ENCODE results near the gene C15orf62. TPM values are rescaled to one million over a fixed set of nuclear protein-coding genes. Genes with fewer than 3 reads are reported as not detected.

The C15orf62 gene
- total RNA-seq, 1 donor from 2014 or later = 6.5 TPM

DNA sequence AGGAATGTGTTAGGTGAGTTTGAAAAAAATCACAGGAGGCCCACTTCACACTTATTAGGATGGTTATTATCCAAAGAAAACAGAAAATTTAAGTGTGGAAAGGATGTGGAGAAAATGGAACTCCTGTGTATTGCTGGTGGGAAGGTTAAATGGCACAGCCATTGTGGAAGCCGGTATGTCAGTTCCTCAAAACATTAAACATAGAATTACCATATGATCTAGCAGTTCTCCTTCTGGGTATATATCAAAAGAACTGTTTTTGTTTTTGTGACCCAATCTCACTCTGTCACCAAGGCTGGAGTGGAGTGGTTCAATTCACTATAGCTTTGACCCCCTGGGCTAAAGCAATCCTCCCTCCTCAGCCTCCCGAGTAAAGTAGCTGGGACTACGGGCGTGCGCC is 26.7 kb downstream of the C15orf62 start:
- H3K27me3 Mint-ChIP-seq = no peaks in the 10 kb centered on the region
- H3K36me3 Mint-ChIP-seq (ENCODE audit: low read depth) = peaks cover 41% of the 10 kb centered on the region
- CTCF ChIA-PET = no interaction called here
- H3K4me1 Mint-ChIP-seq = peaks cover 7% of the 10 kb centered on the region
- no peak overlapping the region for H3K4me3 Mint-ChIP-seq
- intact Hi-C loops (cut with micrococcal nuclease) = no loop called here
- POLR2A ChIA-PET = interaction anchor here (0.6 kb wide), 2 partner anchors 101 to 520 kb away, joined by 3 to 4 read pairs; no protein-coding TSS in a partner anchor
- no peak overlapping the region for H3K27ac Mint-ChIP-seq
- TF ChIP-seq, protein P1, sequence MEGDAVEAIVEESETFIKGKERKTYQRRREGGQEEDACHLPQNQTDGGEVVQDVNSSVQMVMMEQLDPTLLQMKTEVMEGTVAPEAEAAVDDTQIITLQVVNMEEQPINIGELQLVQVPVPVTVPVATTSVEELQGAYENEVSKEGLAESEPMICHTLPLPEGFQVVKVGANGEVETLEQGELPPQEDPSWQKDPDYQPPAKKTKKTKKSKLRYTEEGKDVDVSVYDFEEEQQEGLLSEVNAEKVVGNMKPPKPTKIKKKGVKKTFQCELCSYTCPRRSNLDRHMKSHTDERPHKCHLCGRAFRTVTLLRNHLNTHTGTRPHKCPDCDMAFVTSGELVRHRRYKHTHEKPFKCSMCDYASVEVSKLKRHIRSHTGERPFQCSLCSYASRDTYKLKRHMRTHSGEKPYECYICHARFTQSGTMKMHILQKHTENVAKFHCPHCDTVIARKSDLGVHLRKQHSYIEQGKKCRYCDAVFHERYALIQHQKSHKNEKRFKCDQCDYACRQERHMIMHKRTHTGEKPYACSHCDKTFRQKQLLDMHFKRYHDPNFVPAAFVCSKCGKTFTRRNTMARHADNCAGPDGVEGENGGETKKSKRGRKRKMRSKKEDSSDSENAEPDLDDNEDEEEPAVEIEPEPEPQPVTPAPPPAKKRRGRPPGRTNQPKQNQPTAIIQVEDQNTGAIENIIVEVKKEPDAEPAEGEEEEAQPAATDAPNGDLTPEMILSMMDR (IDR thresholded peaks at IDR 0.05) = no peak
- DNase-seq (no peak), ATAC-seq (ENCODE audit: low read depth) (no peak)
- no peaks in the 10 kb centered on the region for H3K9me3 Mint-ChIP-seq

- intact Hi-C loops (cut with micrococcal nuclease) = no loop called here
- H3K27ac Mint-ChIP-seq = no peak overlapping the region
- no peaks in the 10 kb centered on the region for H3K9me3 Mint-ChIP-seq
- H3K4me1 Mint-ChIP-seq = peaks cover 13% of the 10 kb centered on the region
- H3K27me3 Mint-ChIP-seq = no peaks in the 10 kb centered on the region
- DNase-seq = no peak
- POLR2A ChIA-PET = no interaction called here
- ATAC-seq (ENCODE audit: low read depth) = no peak
- TF ChIP-seq, protein P1 (IDR thresholded peaks at IDR 0.05) = no peak
- CTCF ChIA-PET = no interaction called here
- no peak overlapping the region for H3K4me3 Mint-ChIP-seq
- peaks cover 37% of the 10 kb centered on the region for H3K36me3 Mint-ChIP-seq (ENCODE audit: low read depth)
Observed at GRCh38 chr15:40799523-40799922, 29.7 kb downstream of the C15orf62 start.

GRCh38 chr15:40803076-40803475 is 33.3 kb downstream of the C15orf62 start:
- CTCF ChIA-PET = interaction anchor here (0.7 kb wide), 1 partner anchor 272 kb away, joined by 3 read pairs; no protein-coding TSS in a partner anchor
- intact Hi-C loops (cut with micrococcal nuclease) = no loop called here
- DNase-seq (no peak), ATAC-seq (ENCODE audit: low read depth) (no peak)
- TF ChIP-seq, protein P1 (IDR thresholded peaks at IDR 0.05) = no peak
- Mint-ChIP-seq H3K4me1 (peaks cover 25% of the 10 kb centered on the region), H3K9me3 (no peaks in the 10 kb centered on the region), H3K36me3 (ENCODE audit: low read depth) (peaks cover 42% of the 10 kb centered on the region), H3K4me3 (no peak overlapping the region), H3K27ac (no peak overlapping the region), H3K27me3 (no peaks in the 10 kb centered on the region)
- POLR2A ChIA-PET = interaction anchor here (0.6 kb wide), 1 partner anchor 213 kb away, joined by 10 read pairs; no protein-coding TSS in a partner anchor

DNA sequence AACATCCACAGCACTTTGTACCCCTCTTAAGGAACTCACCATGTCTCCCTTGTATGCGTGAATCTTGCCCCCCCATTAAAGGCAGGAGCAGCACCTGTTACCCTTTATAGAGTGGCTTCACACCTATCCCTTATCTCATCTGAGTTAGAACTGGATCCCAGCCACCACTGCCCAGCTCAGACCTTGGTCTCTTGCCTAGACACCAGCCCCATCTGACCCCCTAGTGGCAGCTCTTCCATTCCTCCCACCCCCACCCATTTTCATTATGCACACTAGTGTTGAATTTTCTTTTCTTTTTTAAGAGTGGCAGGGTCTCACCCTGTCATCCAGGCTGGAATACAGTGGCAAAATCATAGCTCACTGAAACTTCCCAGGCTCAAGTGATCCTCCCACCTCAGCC is 33.9 kb downstream of the C15orf62 start:
- no peaks in the 10 kb centered on the region for H3K9me3 Mint-ChIP-seq
- TF ChIP-seq, protein P1 (IDR thresholded peaks at IDR 0.05) = no peak
- H3K4me1 Mint-ChIP-seq = peaks cover 31% of the 10 kb centered on the region
- H3K27ac Mint-ChIP-seq = no peak overlapping the region
- no peaks in the 10 kb centered on the region for H3K27me3 Mint-ChIP-seq
- no peak overlapping the region for H3K4me3 Mint-ChIP-seq
- CTCF ChIA-PET = no interaction called here
- ATAC-seq (ENCODE audit: low read depth) (no peak), DNase-seq (no peak)
- intact Hi-C loops (cut with micrococcal nuclease) = no loop called here
- H3K36me3 Mint-ChIP-seq (ENCODE audit: low read depth) = peaks cover 36% of the 10 kb centered on the region
- POLR2A ChIA-PET = interaction anchor here (0.6 kb wide), 1 partner anchor 711 kb away, joined by 3 read pairs; no protein-coding TSS in a partner anchor

- no peaks in the 10 kb centered on the region for H3K9me3 Mint-ChIP-seq
- ChIA-PET POLR2A (interaction anchor here (0.6 to 2.1 kb wide), 11 partner anchors 15 to 237 kb away, joined by 3 to 17 read pairs (median 3); partner anchors contain the start of genes C15orf62, CHAC1, RAD51 and RPUSD2), CTCF (interaction anchor here (1.5 to 2.0 kb wide), 3 partner anchors 9 to 88 kb away, joined by 3 to 7 read pairs (median 5); partner anchors contain the start of gene VPS18)
- DNase-seq (no peak), ATAC-seq (ENCODE audit: low read depth) (no peak)
- H3K27me3 Mint-ChIP-seq = no peaks in the 10 kb centered on the region
- peak overlapping the region; percentile 100 for H3K27ac Mint-ChIP-seq
- peak overlapping the region; percentile 99 for H3K4me3 Mint-ChIP-seq
- peaks cover 34% of the 10 kb centered on the region for H3K36me3 Mint-ChIP-seq (ENCODE audit: low read depth)
- TF ChIP-seq, protein P1 (IDR thresholded peaks at IDR 0.05) = no peak
- peaks cover 28% of the 10 kb centered on the region for H3K4me1 Mint-ChIP-seq
- intact Hi-C loops (cut with micrococcal nuclease) = loop anchor here (1.0 to 2.0 kb wide), 11 partner anchors 37 to 646 kb away; partner anchors contain the start of genes BAHD1, BUB1B, C15orf62 and CCDC32
Observed at GRCh38 chr15:40806672-40807027, 36.9 kb downstream of the C15orf62 start.

Measured in activated B cell treated with CpG ODN at 0.5 μM for 24 hours (primary cell).